ENCODE results near the gene OR10H5.

GRCh38 chr19:15829786-15830185, 42.3 kb downstream of the OR10H5 start:
- no peak for TF ChIP-seq POLR2AphosphoS5 (IDR thresholded peaks at IDR 0.05)
- TF ChIP-seq CTCF (IDR thresholded peaks at IDR 0.05) = no peak
